Keratinocyte (primary cell): ENCODE data around the gene ABCD1.
"Not testable (repeated sequence)": the region's sequence is repeated elsewhere in the genome, so short reads cannot be mapped to it uniquely, and the experiment has no call there.

ENCODE experiments used
- CTCF ChIP-seq, 3 experiments: IDR thresholded peaks in 1 of 3; conservative IDR thresholded peaks in 1 of 3; optimal IDR thresholded peaks in 1 of 3; 2 replicates in 2 of 3; 3 replicates in 1 of 3; pipeline versions ENCODE3 to v1.5.1; 2011; ENCODE audit warnings: low read length in 3 of 3, mild to moderate bottlenecking in 3 of 3, moderate library complexity in 2 of 3, control low read depth in 1 of 3, inconsistent platforms in 1 of 3; ENCODE audit not compliant: insufficient read depth in 2 of 3; ENCODE audit errors: extremely low read depth in 1 of 3
- EZH2 ChIP-seq: IDR thresholded peaks from one replicate; pipeline ENCODE4 v1.6.1; 2012; ENCODE audit warnings: inconsistent platforms, mild to moderate bottlenecking, low read length, moderate library complexity

DNA sequence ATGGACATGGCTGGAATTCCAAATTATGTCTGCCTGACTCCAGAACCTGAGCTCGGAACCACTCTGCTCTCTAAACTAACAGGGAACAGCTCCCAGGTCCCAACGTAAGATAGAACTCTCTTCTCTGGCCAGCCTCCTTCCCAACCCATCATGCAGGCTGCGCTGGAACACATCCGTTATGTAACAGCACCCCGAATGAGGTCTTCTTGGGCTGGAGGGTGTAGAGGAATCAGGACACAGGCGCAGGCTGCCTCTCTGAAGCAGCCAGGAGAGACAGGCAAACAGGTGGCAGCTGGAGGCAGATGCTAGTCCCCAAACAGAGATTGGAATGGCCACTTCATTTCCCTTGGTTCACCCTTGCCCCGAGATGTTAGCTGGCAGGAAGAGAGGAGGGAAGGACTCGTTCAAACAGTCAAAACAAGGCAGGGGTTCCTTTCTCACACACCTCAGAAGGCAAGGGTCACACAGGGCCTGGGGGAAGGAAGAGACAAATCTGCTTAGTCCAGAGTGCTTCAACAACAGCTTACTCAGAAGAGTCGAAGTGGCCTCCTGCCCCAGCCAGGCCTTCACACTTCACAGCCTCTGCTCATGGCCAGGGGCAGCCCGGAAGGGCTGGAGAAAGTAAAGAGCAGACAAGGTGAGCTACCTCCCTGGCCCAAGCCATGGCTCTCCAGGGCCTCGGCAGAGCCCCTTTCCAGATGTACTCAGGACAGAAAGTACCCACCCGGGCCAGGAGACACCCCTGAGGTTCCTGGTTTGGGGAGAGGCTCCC is 19.8 kb upstream of the ABCD1 start:
- TF ChIP-seq CTCF (optimal IDR thresholded peaks at IDR 0.05 in 1 of 3, IDR thresholded peaks at IDR 0.05 in 1 of 3, conservative IDR thresholded peaks at IDR 0.05 in 1 of 3; ENCODE audit: extremely low read depth in 1 of 3, insufficient read depth in 2 of 3, low read length in 3 of 3); EZH2: not testable (repeated sequence)
